Daoy (cell line): ENCODE measurements around the gene DNAJB13. TPM values are rescaled to one million over a fixed set of nuclear protein-coding genes. Genes with fewer than 3 reads are reported as not detected.

Source experiments
- DNase-seq: peaks from one replicate; pipeline ENCODE4 v3.0.0-alpha.2; 2015; ENCODE audit warnings: low read depth
- total RNA-seq: library from RNA; depleted of rRNA; stranded (reverse); fragments of >200 nt; shearing (Covaris generic); gene quantifications from 2 replicates; pipeline ENCODE4 v1.2.3, GENCODE V29; 2014

The DNAJB13 gene
- total RNA-seq, 1 experiment from 2014 or later = not detected

- DNase-seq = no peak
Observed at GRCh38 chr11:73951797-73952196, 971 bp downstream of the DNAJB13 start.

DNA sequence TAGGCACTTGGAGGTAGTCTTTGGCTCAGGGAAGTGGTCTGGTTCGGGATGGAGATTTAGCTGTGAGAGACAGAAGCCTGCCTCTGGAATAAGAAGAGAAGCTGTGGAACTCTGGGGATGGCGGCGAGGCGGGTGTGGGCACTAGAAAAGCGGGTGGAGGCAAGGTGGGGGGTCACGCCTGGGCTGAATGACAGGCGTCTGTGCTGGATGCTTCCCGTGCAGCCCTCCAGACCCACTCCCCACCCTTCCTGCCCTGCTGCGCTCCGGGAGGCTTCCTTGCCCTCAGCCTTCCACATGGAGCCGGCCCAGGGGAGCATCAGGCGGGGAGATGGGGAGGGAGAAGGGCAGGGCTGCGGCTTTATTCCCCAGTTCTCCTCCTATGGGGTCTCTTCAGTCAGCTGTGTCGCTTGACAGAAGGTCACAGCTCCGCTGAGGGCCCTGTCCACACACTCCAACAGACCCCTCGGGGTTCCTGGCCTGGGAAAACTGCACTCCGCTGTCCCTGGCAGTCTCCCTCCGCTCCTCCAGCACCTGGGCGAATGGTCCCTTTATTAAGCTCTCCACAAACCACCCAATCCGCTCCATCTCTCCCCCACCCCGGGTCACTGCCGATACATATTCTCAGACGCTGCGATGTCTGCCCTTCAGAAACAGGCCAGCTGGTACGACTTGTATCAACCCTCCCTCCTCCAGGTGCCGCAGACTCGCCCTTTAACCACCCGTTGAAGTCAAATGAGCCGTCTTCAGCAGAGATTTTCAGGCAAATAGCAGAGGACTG lies 6.2 kb downstream of the DNAJB13 start:
- DNase-seq = no peak

DNA sequence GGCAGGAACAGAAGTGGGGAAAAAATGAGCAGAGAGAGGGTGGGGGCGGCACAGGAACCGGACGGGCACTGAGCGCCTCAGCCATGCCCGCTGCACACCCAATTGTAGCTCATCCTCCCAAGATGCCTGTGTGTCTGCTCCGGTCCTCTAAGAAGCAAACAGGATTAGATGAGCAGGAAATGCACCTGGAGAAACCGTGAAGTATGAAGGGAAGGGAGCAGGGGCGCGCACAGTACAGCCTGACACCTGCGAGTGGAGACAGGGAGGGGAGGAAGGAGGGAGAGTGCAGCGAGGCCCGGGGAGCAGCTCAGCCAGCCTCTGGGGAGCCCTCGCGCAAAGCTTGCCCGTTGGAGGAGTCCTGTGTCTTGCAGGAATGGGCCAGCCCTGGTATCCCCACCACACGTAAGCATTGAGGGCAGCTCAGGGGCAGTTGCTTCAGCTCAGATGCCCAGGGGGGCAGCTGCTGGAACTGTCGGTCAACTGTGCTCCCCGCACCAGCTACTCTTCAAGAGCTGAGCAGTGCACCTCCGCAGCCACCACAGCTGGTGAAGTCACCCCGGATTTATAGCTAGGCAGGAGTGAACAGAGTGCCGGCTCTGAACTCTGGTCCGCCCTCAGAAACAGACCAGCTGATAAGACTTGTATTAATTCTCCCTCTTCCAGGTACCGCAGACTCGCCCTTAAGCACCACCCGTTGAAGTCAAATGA lies 7.0 kb downstream of the DNAJB13 start:
- no peak for DNase-seq

GRCh38 chr11:73958521-73959141 lies 7.8 kb downstream of the DNAJB13 start:
- no peak for DNase-seq

DNA sequence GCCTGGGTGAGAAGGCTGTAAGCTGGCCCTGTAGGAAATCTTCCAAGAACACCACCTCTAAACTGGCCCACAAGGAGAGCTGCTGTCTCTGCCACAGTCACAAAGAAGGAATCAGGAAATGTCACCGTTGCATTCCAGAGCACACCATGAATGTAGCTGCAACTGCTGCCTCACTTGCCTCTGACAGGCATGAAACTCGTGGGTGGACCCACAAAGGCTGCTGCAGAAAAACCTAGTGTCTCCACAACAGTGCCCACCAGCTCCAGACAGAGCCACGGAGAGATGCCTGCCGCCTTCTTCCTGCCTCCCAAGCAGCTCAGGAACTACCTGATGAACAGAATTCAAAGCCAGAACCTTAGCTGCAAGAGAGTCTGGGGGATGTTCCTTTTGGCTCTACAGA lies 10.5 kb downstream of the DNAJB13 start:
- no peak for DNase-seq

GRCh38 chr11:73962101-73962705 lies 11.4 kb downstream of the DNAJB13 start:
- no peak for DNase-seq

GRCh38 chr11:73963861-73964260 lies 13.0 kb downstream of the DNAJB13 start:
- DNase-seq = no peak

GRCh38 chr11:73965076-73965763 lies 14.4 kb downstream of the DNAJB13 start:
- DNase-seq = no peak

GRCh38 chr11:73965764-73966121 lies 14.9 kb downstream of the DNAJB13 start:
- no peak for DNase-seq

DNA sequence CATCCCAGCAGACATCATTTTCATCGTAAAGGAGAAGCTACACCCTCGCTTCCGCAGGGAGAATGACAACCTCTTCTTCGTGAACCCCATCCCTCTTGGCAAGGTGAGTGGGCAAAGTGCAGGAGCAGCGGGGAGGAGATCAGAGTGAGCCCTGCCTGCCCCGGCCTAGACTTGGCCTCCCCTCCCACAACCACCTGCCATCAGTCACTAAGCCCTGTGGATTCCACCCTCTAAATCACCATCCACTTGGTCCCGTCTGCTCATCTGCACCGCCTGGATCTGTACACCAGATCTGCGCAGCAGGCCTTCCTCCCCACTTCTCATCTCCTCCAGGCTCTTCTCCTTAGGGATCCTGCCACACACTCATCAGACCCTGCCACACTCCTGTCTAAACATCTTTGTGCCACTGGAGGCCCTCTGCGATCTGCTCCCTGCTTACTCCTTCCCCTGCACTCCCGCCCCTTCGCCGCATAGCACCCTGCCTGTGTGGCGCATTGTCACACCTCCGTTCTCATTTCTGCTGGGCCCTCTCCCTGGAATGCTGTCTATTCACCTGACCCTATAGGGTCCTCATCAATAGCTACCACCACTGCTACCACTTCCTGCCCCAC lies 17.6 kb downstream of the DNAJB13 start:
- no peak for DNase-seq

GRCh38 chr11:73969091-73969490 lies 18.3 kb downstream of the DNAJB13 start:
- DNase-seq = no peak

DNA sequence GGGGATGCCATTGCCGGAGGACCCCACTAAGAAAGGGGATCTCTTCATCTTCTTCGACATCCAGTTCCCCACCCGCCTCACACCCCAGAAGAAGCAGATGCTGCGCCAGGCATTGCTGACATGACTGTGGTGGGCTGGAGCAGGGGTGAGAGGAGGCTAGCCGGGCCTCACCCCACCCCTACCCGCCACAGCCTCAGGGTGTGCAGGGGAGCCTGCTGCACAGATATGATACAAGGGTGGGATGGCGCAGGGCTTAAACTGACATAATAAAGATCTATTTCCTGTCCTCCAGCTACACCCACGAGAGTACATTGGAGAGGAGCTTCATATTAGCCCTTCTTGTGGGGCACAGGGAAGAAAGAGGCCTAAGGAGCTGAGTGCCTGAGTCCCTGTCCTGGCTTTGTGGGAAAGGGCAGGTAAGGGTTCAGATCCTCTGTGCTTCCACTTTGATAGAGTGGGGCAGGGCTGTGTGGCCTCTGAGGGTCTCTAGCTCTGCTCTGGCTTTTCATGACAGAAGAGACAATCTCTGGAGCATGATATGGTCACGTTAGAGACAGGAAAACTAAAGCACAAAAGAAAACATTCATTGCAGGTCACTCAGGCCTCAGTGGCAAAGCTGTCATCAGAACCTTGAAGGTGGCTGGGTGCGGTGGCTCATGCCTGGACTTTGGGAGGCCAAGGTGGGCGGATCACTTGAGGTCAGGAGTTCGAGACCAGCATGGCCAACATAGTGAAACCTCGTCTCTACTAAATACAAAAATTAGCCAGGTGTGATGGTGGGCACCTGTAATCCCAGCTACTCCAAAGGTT lies 19.4 kb downstream of the DNAJB13 start:
- DNase-seq = no peak

GRCh38 chr11:73971175-73971719 lies 20.4 kb downstream of the DNAJB13 start:
- no peak for DNase-seq

DNA sequence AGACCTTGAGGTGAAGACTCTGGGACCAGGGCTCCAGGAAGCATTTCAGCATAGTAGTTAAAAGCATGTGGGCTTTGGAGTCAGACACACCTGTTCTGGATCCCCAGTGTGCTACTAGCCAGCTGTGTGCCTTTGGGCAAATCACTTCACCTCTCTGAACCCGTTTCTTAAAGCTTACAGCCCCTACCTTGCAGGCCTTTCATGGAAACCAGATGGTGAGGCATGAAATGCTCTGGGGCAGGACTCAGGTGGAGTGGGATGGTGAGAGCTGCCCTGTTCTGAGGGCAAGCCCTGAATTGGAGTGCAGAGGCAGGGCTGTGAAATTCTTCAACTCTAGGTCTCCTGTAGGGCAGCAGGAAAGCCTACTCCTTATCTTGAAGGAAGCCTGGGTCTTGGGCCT lies 21.4 kb downstream of the DNAJB13 start:
- no peak for DNase-seq

- no peak for DNase-seq
Observed at GRCh38 chr11:73972620-73973449, 22.0 kb downstream of the DNAJB13 start.

GRCh38 chr11:73974604-73975478 lies 24.0 kb downstream of the DNAJB13 start:
- no peak for DNase-seq

DNA sequence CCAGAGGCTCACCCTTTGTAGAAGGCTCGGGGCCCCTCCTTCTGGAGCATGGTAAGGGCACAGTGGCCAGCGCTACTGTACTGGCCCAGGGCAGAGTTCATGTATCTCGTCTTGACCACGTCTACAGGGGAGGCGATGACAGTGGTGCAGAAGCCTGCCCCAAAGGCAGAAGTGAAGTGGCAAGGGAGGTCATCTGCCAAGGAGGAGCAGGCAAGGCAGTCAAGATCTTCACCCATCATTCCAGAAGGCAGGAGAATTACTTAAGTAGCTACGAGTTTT lies 24.6 kb downstream of the DNAJB13 start:
- DNase-seq = no peak

DNA sequence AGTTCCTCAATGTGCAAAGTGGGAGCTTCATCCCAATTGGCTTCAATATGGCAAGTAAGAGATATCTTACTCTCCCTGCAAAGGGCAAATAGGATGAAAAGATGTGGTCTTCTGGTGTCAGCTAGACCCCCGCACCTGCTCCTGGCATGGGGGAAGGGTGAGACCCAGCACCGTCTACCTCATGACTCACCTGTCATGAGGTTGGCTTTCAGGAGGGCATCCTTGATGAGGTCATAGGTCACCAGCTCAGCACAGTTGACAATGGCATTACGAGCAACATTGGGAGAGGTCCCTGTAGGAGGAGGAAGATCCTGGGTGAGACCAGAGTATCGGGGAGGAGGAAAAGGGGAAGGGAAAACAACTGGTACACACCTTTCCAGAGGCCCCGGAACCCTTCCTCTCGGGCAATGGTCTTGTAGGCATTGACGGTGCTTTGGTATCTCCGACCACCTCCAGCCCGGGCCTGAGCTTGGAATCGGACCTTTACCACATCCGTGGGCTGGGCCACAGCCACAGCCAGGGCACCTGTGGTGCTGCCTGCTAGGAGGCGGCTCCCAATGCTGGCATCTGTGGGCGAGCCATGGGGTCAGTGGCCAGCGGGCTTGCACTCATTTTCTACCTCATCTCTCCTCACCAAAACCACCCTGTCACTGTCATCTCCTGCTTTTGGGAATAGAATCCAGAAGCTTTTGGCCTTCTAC lies 25.8 kb downstream of the DNAJB13 start:
- DNase-seq = no peak
